ENCODE results near the gene TPP2.

GRCh38 chr13:102569488-102569887, 27.3 kb upstream of the TPP2 start:
- TF ChIP-seq CTCF (IDR thresholded peaks at IDR 0.05; ENCODE audit: low read length) = no peak
- TF ChIP-seq EZH2phosphoT487 (IDR thresholded peaks at IDR 0.05; ENCODE audit: low read length) = no peak
